H1 (cell line): ENCODE measurements around the gene SF3B6. TPM values are rescaled to one million over a fixed set of nuclear protein-coding genes. Genes with fewer than 3 reads are reported as not detected.

Experiments
- CTCF ChIA-PET: fragments of 300-600 bp; sonication (Branson Sonifier 250); formaldehyde crosslinking; loops from one replicate; lab custom pipeline; 2021; ENCODE audit not compliant: partially characterized antibody; lab: Charles Lee
- POLR2A ChIA-PET: fragments of 300-600 bp; sonication (Branson Sonifier 250); formaldehyde crosslinking; loops from one replicate; lab custom pipeline; 2021; ENCODE audit warnings: inconsistent platforms; ENCODE audit not compliant: partially characterized antibody; lab: Charles Lee
- DNase-seq, 2 experiments: peaks; one replicate each; pipeline versions ENCODE4 v3.0.0 to v3.0.0-alpha.2; 2010 to 2022; ENCODE audit warnings: low spot score in 2 of 2, low read depth in 1 of 2, mixed read lengths in 1 of 2
- FAIRE-seq: peaks from 2 replicates; lab custom pipeline; 2011; peaks lifted over from hg19 to GRCh38; lab: Jason Lieb, UNC
- H2AFZ ChIP-seq: 2 replicates; pipeline ENCODE4 v1.8.1; 2012; ENCODE audit warnings: low read length, inconsistent platforms
- H2AK5ac ChIP-seq: 2 replicates; pipeline ENCODE4 v1.6.1; 2013; ENCODE audit warnings: low read depth, low read length
- H2BK120ac ChIP-seq: replicated peaks from 2 replicates; pipeline ENCODE3; 2013; ENCODE audit warnings: low read depth, low read length, inconsistent platforms
- H2BK12ac ChIP-seq: 2 replicates; pipeline ENCODE4 v1.6.1; 2013; ENCODE audit warnings: low read depth, low read length
- H2BK15ac ChIP-seq: 2 replicates; pipeline ENCODE4 v1.6.1; 2013; ENCODE audit warnings: low read length
- H2BK20ac ChIP-seq: 2 replicates; pipeline ENCODE4 v1.6.1; 2013; ENCODE audit warnings: low read length
- H2BK5ac ChIP-seq: 2 replicates; pipeline ENCODE4 v1.6.1; 2013; ENCODE audit warnings: low read depth, low read length
- H3K14ac ChIP-seq: 2 replicates; pipeline ENCODE4 v1.6.1; 2013; ENCODE audit warnings: inconsistent platforms; ENCODE audit not compliant: insufficient read length
- H3K18ac ChIP-seq: 2 replicates; pipeline ENCODE4 v1.6.1; 2013; ENCODE audit warnings: low read length; ENCODE audit errors: extremely low read depth
- H3K23ac ChIP-seq: 2 replicates; pipeline ENCODE4 v1.6.1; 2013; ENCODE audit warnings: inconsistent platforms; ENCODE audit not compliant: insufficient read length
- H3K23me2 ChIP-seq: 2 replicates; pipeline ENCODE4 v1.6.1; 2013; ENCODE audit warnings: low read depth, low read length
- H3K27ac ChIP-seq: 2 replicates; pipeline ENCODE4 v1.6.1; 2011; ENCODE audit warnings: low read depth, low read length, inconsistent platforms
- H3K27me3 ChIP-seq, 4 experiments: replicated peaks in 1 of 4; 1 replicate in 1 of 4; 2 replicates in 3 of 4; pipeline versions ENCODE4 v1.6.1 to v1.8.1; 2011 to 2013; ENCODE audit warnings: low read length in 3 of 4, mild to moderate bottlenecking in 3 of 4, inconsistent platforms in 2 of 4, mixed read lengths in 2 of 4, moderate library complexity in 1 of 4; ENCODE audit not compliant: control insufficient read depth in 3 of 4, insufficient read depth in 3 of 4; ENCODE audit errors: extremely low read depth in 1 of 4
- H3K36me3 ChIP-seq, 4 experiments: 2 replicates each; pipeline versions ENCODE4 v1.6.1 to v1.8.1; 2011 to 2013; ENCODE audit warnings: mild to moderate bottlenecking in 4 of 4, low read length in 3 of 4, moderate library complexity in 2 of 4, control low read depth in 1 of 4, inconsistent platforms in 1 of 4; ENCODE audit not compliant: insufficient read depth in 4 of 4, control insufficient read depth in 2 of 4
- H3K4ac ChIP-seq: replicated peaks from 2 replicates; pipeline ENCODE3; 2013; ENCODE audit warnings: low read length, low read depth, mixed read lengths, inconsistent platforms; ENCODE audit not compliant: insufficient read length
- H3K4me1 ChIP-seq, 4 experiments: replicated peaks in 1 of 4; 1 replicate in 1 of 4; 2 replicates in 3 of 4; pipeline versions ENCODE4 v1.6.1 to v1.8.1; 2011 to 2013; ENCODE audit warnings: low read length in 3 of 4, inconsistent platforms in 2 of 4, mixed read lengths in 1 of 4; ENCODE audit not compliant: insufficient read depth in 4 of 4, control insufficient read depth in 3 of 4
- H3K4me2 ChIP-seq, 2 experiments: 2 replicates each; pipeline versions ENCODE4 v1.6.1 to v1.8.1; 2011 to 2013; ENCODE audit warnings: low read depth in 2 of 2, low read length in 2 of 2, control low read depth in 1 of 2, inconsistent platforms in 1 of 2, mild to moderate bottlenecking in 1 of 2; ENCODE audit not compliant: insufficient read depth in 1 of 2
- H3K4me3 ChIP-seq, 4 experiments: fragments of 200-600, 300-600 bp in 1 of 4; sonication (generic), shearing (Covaris generic), sonication (Bioruptor Twin) in 1 of 4; 2 replicates each; pipeline versions ENCODE4 v1.5.1 to v1.8.1; 2011 to 2016; ENCODE audit warnings: low read length in 4 of 4, low read depth in 3 of 4, control low read depth in 2 of 4, inconsistent platforms in 2 of 4, mild to moderate bottlenecking in 2 of 4, mixed read lengths in 1 of 4, moderate library complexity in 1 of 4; ENCODE audit not compliant: insufficient read depth in 2 of 4; ENCODE audit errors: extremely low read depth in 1 of 4
- H3K56ac ChIP-seq: replicated peaks from 2 replicates; pipeline ENCODE3; 2013; ENCODE audit warnings: low read depth, mild to moderate bottlenecking, mixed read lengths, low read length, inconsistent platforms; ENCODE audit not compliant: insufficient read length
- H3K79me1 ChIP-seq: 2 replicates; pipeline ENCODE4 v1.6.1; 2013; ENCODE audit warnings: low read depth, low read length, control low read depth
- H3K79me2 ChIP-seq, 2 experiments: 2 replicates each; pipeline versions ENCODE4 v1.6.1 to v1.8.1; 2012 to 2013; ENCODE audit warnings: low read length in 2 of 2, mild to moderate bottlenecking in 2 of 2, inconsistent platforms in 1 of 2; ENCODE audit not compliant: insufficient read depth in 2 of 2, control insufficient read depth in 1 of 2
- H3K9ac ChIP-seq, 4 experiments: replicated peaks in 1 of 4; 1 replicate in 1 of 4; 2 replicates in 3 of 4; pipeline versions ENCODE4 v1.6.1 to v1.8.1; 2011 to 2013; ENCODE audit warnings: low read depth in 3 of 4, low read length in 3 of 4, control low read depth in 2 of 4, mild to moderate bottlenecking in 2 of 4, moderate library complexity in 2 of 4, inconsistent platforms in 1 of 4; ENCODE audit errors: extremely low read depth in 1 of 4
- H3K9me3 ChIP-seq, 2 experiments: 2 replicates each; pipeline versions ENCODE4 v1.6.1 to v1.8.1; 2012 to 2013; ENCODE audit warnings: mild to moderate bottlenecking in 2 of 2, moderate library complexity in 2 of 2, control low read depth in 1 of 2, inconsistent platforms in 1 of 2, low read depth in 1 of 2, low read length in 1 of 2, mixed read lengths in 1 of 2; ENCODE audit not compliant: insufficient read depth in 2 of 2
- H4K20me1 ChIP-seq, 2 experiments: replicated peaks in 1 of 2; 2 replicates each; pipeline versions ENCODE3 to v1.8.1; 2011 to 2013; ENCODE audit warnings: inconsistent platforms in 2 of 2, low read length in 2 of 2, mild to moderate bottlenecking in 1 of 2; ENCODE audit not compliant: insufficient read depth in 2 of 2, control insufficient read depth in 1 of 2
- H4K5ac ChIP-seq: 2 replicates; pipeline ENCODE4 v1.6.1; 2013; ENCODE audit warnings: low read length, low read depth, mixed read lengths, inconsistent platforms; ENCODE audit not compliant: insufficient read length
- H4K8ac ChIP-seq: 2 replicates; pipeline ENCODE4 v1.8.0; 2013; ENCODE audit warnings: mild to moderate bottlenecking, moderate library complexity, low read length, inconsistent platforms; ENCODE audit not compliant: insufficient read depth; ENCODE audit errors: extremely low read depth
- H4K91ac ChIP-seq: replicated peaks from 2 replicates; pipeline ENCODE3; 2013; ENCODE audit warnings: low read length, mixed read lengths, inconsistent platforms; ENCODE audit not compliant: insufficient read length
- CBX5 ChIP-seq: fragments of 300-800, 300-1000 bp; sonication (generic); IDR thresholded peaks from 2 replicates; pipeline ENCODE4 v1.7.1; 2016; ENCODE audit warnings: antibody characterized with exemption, low read length, low read depth
- EZH2 ChIP-seq: fragments of 200-600 bp; sonication (generic); IDR thresholded peaks from 2 replicates; pipeline ENCODE4 v1.7.1; 2012; ENCODE audit warnings: low read depth, mild to moderate bottlenecking, moderate library complexity, low read length, inconsistent platforms; ENCODE audit not compliant: severe bottlenecking
- HDAC6 ChIP-seq: IDR thresholded peaks from one replicate; pipeline ENCODE4 v1.7.1; 2012; ENCODE audit warnings: low read depth, mild to moderate bottlenecking, inconsistent platforms, low read length, moderate library complexity
- MAFK ChIP-seq: IDR thresholded peaks from 2 replicates; pipeline ENCODE4 v1.6.1; 2012; ENCODE audit warnings: low read depth, mild to moderate bottlenecking, improper control_type of control experiment, low read length
- SIN3A ChIP-seq, 2 experiments: IDR thresholded peaks in 1 of 2; conservative IDR thresholded peaks in 1 of 2; 2 replicates each; pipeline ENCODE4 v1.6.1; 2011 to 2012; ENCODE audit warnings: low read length in 2 of 2, improper control_type of control experiment in 1 of 2, low read depth in 1 of 2, mild to moderate bottlenecking in 1 of 2
- SP2 ChIP-seq: IDR thresholded peaks from 2 replicates; pipeline ENCODE4 v1.6.1; 2012; ENCODE audit warnings: mild to moderate bottlenecking, low read length, inconsistent platforms
- SRF ChIP-seq: IDR thresholded peaks from 2 replicates; pipeline ENCODE4 v1.6.1; 2011; ENCODE audit warnings: mild to moderate bottlenecking, low read depth, low read length, moderate library complexity
- SUZ12 ChIP-seq: fragments of 200-600 bp; sonication (generic); IDR thresholded peaks from 2 replicates; pipeline ENCODE4 v1.6.1; 2012; ENCODE audit warnings: mild to moderate bottlenecking, inconsistent platforms, low read length, moderate library complexity, mixed read lengths
- YY1 ChIP-seq: IDR thresholded peaks from 2 replicates; pipeline ENCODE4 v1.6.1; 2011; ENCODE audit warnings: low read depth, mild to moderate bottlenecking, low read length
- WGBS, 2 experiments: shearing (Covaris generic) in 1 of 2; methylation state at CpG; one replicate each; pipeline versions ENCODE4 v1.1.6 to v1.1.7; 2013 to 2015; ENCODE audit warnings: low lambda C conversion rate in 2 of 2, mixed read lengths in 2 of 2, inconsistent platforms in 1 of 2, low coverage in 1 of 2, missing lambda C conversion rate in 1 of 2; ENCODE audit not compliant: insufficient replicate concordance in 2 of 2, insufficient coverage in 1 of 2, insufficient read length in 1 of 2; ENCODE audit errors: extremely low coverage in 1 of 2, missing lambda C conversion rate in 1 of 2; 5-methylcytosine and 5-hydroxymethylcytosine counted together
- polyA plus RNA-seq, 7 experiments: library from polyadenylated mRNA; depleted of rRNA in 3 of 7; stranded (reverse) in 5 of 7; unstranded in 2 of 7; fragments of >200 nt in 5 of 7; fragments of 200-250 nt in 2 of 7; gene quantifications; 1 replicate in 5 of 7; 2 replicates in 1 of 7; 4 replicates in 1 of 7; pipeline versions ENCODE4 v1.2.1 to v1.2.3, GENCODE V29; 2011 to 2013; ENCODE audit warnings: missing spikeins in 2 of 7, mixed read lengths in 2 of 7
- total RNA-seq: library from RNA; stranded (reverse); fragmentation: NEBNext Ultra II Directional; extraction: Animal tissue kit (Norgen Biotek cat#: 25700); gene quantifications from 2 replicates; pipeline ENCODE4 v1.2.1, GENCODE V29; 2021
- TF ChIP-seq, protein P1 (sequence below): IDR thresholded peaks from 2 replicates; pipeline ENCODE4 v1.6.1; 2012; ENCODE audit warnings: low read length, inconsistent platforms
- TF ChIP-seq, protein P2 (sequence below): IDR thresholded peaks from 2 replicates; pipeline ENCODE4 v1.6.1; 2011; ENCODE audit warnings: low read depth, mild to moderate bottlenecking, low read length; ENCODE audit not compliant: insufficient read depth

The SF3B6 gene
- total and polyA plus RNA-seq, 2 of the 8 experiments (the other 6 are each of a cell fraction or from before 2014, with no cell fraction given) = 126 to 155 TPM

DNA sequence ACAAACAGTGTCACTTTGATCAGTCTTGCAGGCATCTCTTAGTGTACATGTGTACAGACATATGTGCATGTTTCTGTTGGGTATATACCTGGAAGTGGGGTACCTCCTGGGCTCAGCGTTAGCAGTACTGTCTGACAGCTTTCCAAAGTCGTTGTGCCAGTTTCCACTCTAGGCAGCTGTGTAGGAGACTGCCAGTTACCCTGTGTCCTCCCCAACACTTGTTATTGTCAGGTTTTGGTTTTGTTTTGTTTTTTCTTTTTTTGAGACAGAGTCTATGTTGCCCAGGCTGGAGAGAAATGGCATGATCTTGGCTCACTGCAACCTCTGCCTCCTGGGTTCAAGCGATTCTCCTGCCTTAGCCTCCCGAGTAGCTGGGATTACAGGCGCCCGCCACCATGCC lies 20.4 kb downstream of the SF3B6 start:
- Histone ChIP-seq H3K18ac (no peak overlapping the region), H2AK5ac (no peak overlapping the region), H2BK120ac (no peak overlapping the region), H2AFZ (no peak overlapping the region), H3K4ac (no peak overlapping the region), H3K23ac (no peak overlapping the region), H3K27me3 (no peaks in the 10 kb centered on the region), H3K9me3 (no peaks in the 10 kb centered on the region)
- TF ChIP-seq YY1 = no peak
- TF ChIP-seq SUZ12 = no peak
- TF ChIP-seq, protein P1, sequence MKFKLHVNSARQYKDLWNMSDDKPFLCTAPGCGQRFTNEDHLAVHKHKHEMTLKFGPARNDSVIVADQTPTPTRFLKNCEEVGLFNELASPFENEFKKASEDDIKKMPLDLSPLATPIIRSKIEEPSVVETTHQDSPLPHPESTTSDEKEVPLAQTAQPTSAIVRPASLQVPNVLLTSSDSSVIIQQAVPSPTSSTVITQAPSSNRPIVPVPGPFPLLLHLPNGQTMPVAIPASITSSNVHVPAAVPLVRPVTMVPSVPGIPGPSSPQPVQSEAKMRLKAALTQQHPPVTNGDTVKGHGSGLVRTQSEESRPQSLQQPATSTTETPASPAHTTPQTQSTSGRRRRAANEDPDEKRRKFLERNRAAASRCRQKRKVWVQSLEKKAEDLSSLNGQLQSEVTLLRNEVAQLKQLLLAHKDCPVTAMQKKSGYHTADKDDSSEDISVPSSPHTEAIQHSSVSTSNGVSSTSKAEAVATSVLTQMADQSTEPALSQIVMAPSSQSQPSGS = no peak
- TF ChIP-seq CBX5 = no peak
- TF ChIP-seq EZH2 = no peak
- TF ChIP-seq SP2 = no peak
- TF ChIP-seq MAFK = no peak
- TF ChIP-seq HDAC6 = no peak
- no peak for TF ChIP-seq SRF
- TF ChIP-seq, protein P2, sequence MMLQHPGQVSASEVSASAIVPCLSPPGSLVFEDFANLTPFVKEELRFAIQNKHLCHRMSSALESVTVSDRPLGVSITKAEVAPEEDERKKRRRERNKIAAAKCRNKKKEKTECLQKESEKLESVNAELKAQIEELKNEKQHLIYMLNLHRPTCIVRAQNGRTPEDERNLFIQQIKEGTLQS = no peak
- no peak for TF ChIP-seq SIN3A (conservative IDR thresholded peaks at IDR 0.05 in 1 of 2, IDR thresholded peaks at IDR 0.05 in 1 of 2; ENCODE audit: low read depth in 1 of 2, low read length in 2 of 2)
- TF ChIP-seq, all 59 proteins: peak for 0
- Histone ChIP-seq H3K79me1 (no peaks in the 10 kb centered on the region), H4K20me1 (peaks cover 2 to 7% of the 10 kb centered on the region in 2 experiments), H4K5ac (no peak overlapping the region), H2BK20ac (no peak overlapping the region), H3K36me3 (peaks cover 0 to 8% (median 0%) of the 10 kb centered on the region in 4 experiments; a peak in 1 of 8 replicates), H3K4me1 (peaks cover 0 to under 1% (median 0%) of the 10 kb centered on the region in 4 experiments; a peak in 2 of 7 replicates), H2BK12ac (no peak overlapping the region), H3K27ac (no peak overlapping the region), H3K79me2 (0 out of 4 replicates have a peak, but pooled peaks cover 0 to 2% of the 10 kb centered on the region in 2 experiments), H3K4me3 (no peak overlapping the region), H3K4me2 (no peak overlapping the region), H3K56ac (no peak overlapping the region), H2BK5ac (no peak overlapping the region), H3K23me2 (no peaks in the 10 kb centered on the region; the same call in 1 of the 2 replicates), H4K8ac (no peak overlapping the region), H3K14ac (no peak overlapping the region), H4K91ac (no peak overlapping the region), H3K9ac (no peak overlapping the region), H2BK15ac (no peak overlapping the region)
- CTCF ChIA-PET = interaction anchor here (1.3 kb wide), 1 partner anchor 21 kb away, joined by 3 read pairs; the partner anchor contains the start of gene SF3B6
- no peak for DNase-seq
- WGBS, 2 experiments = 92% methylated on average over 6 of the region's 6 CpGs; no CpG with 5 or more reads in 1 of the 2 experiments
- POLR2A ChIA-PET = interaction anchor here (0.5 to 1.8 kb wide), 2 partner anchors 9 to 77 kb away, joined by 3 to 4 read pairs; partner anchors contain the start of gene WDCP
- no peak for FAIRE-seq
